Muscle layer of duodenum (tissue), 2 donors: ENCODE data around the gene PCDHGB4.
"Not testable (repeated sequence)": the region's sequence is repeated elsewhere in the genome, so short reads cannot be mapped to it uniquely, and the experiment has no call there.

Experiments
- H3K27ac ChIP-seq: one replicate; pipeline ENCODE4 v1.7.0; 2013; ENCODE audit warnings: mild to moderate bottlenecking, low read length
- H3K27me3 ChIP-seq: one replicate; pipeline ENCODE4 v1.7.0; 2013; ENCODE audit warnings: low read depth, mild to moderate bottlenecking, control low read depth, low read length
- H3K36me3 ChIP-seq, 2 donors: one replicate each; pipeline ENCODE4 v1.7.0; 2013; ENCODE audit warnings: low read length in 2 of 2, control low read depth in 1 of 2, mild to moderate bottlenecking in 1 of 2; ENCODE audit not compliant: insufficient read depth in 2 of 2, control insufficient read depth in 1 of 2
- H3K4me1 ChIP-seq, 2 donors: one replicate each; pipeline ENCODE4 v1.7.0; 2013; ENCODE audit warnings: low read length in 2 of 2, mild to moderate bottlenecking in 2 of 2, control low read depth in 1 of 2, moderate library complexity in 1 of 2; ENCODE audit not compliant: insufficient read depth in 2 of 2, control insufficient read depth in 1 of 2
- H3K4me3 ChIP-seq, 2 donors: one replicate each; pipeline ENCODE4 v1.7.0; 2013; ENCODE audit warnings: low read length in 2 of 2, low read depth in 1 of 2, mild to moderate bottlenecking in 1 of 2
- H3K9me3 ChIP-seq, 2 donors: one replicate each; pipeline ENCODE4 v1.7.0; 2013; ENCODE audit warnings: low read length in 2 of 2, control low read depth in 1 of 2, mild to moderate bottlenecking in 1 of 2; ENCODE audit not compliant: control insufficient read depth in 1 of 2
- donor health status: healthy.

The PCDHGB4 gene

DNA sequence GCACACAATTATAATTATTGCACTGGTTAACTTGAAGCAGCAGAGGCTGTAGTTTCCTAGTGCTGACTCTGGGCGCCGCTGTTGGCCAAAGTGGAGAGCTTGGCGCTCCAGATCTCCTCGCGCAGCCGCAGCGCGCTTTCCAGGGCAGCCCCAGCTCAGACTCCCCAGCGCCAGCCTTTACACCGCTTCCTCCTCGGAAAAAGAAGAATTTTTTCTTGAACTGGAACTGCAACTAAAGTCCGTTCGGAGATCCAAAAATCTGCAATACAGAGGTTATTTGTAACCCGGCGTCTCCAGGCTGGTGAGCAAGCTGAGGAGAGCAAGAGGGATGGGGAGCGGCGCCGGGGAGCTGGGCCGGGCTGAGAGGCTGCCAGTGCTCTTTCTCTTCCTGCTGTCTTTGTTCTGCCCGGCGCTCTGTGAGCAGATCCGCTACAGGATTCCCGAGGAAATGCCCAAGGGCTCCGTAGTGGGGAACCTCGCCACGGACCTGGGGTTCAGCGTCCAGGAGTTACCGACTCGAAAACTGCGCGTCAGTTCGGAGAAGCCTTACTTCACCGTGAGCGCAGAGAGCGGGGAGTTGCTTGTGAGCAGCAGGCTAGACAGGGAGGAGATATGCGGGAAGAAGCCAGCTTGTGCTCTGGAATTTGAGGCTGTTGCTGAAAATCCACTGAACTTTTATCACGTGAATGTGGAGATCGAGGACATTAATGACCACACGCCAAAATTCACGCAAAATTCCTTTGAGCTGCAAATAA is at the start of gene PCDHGB4:
Gene PCDHGB4 (plus strand): TSS at position 142 of the 755 bp plus-strand sequence. CDS start 187 bp downstream, at position 329.
- H3K4me3 ChIP-seq = peak within 1 kb of the TSS; percentile 38 to 73
- not testable (repeated sequence) for H3K36me3 ChIP-seq, H3K27ac ChIP-seq, H3K4me1 ChIP-seq, H3K27me3 ChIP-seq
- peaks cover 69 to 94% of the 10 kb centered on the region in 2 donors for H3K9me3 ChIP-seq

DNA sequence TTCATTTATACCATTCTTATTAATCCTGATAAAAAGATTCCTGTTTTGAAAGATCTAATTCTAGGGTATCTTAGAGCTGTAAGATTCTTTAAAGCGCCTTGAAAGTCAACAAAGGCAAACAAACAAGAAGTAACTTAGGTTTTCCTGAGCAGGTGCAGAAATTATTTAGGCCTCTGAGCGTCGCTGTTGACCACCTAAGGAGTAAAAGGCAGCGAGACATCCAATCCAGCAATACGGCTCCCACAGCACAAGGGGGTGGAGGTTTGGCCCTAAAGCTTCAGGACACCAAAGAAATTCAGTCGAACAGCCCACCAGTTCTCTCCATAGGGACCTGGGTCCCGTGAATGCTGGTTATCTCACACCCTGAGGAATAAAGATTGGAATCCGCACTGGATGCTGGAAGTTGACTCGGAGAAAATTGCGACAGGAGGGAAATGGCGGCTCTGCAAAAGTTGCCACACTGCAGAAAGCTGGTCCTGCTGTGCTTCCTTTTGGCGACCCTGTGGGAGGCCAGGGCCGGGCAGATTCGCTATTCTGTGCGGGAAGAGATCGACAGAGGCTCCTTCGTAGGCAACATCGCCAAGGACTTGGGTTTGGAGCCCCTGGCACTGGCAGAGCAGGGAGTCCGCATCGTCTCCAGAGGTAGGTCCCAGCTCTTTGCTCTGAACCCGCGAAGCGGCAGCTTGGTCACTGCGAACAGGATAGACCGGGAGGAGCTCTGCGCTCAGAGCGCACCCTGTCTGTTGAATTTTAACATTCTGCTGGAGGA is 48.8 kb upstream of the PCDHGB4 start, which contains the start of gene PCDHGA2:
Gene PCDHGA2 (plus strand): TSS at position 223 of the 769 bp plus-strand sequence.
- peak within 1 kb of the TSS; percentile 31 to 63 for H3K4me3 ChIP-seq
- H3K27ac ChIP-seq = no peak within 1 kb of the TSS
- H3K4me1 ChIP-seq = no peaks in the 10 kb centered on the region
- H3K9me3 ChIP-seq = peaks cover 44 to 74% of the 10 kb centered on the region in 2 donors
- H3K27me3 ChIP-seq = no peaks in the 10 kb centered on the region
- H3K36me3 ChIP-seq = peaks cover 0 to 4% of the 10 kb centered on the region in 2 donors

DNA sequence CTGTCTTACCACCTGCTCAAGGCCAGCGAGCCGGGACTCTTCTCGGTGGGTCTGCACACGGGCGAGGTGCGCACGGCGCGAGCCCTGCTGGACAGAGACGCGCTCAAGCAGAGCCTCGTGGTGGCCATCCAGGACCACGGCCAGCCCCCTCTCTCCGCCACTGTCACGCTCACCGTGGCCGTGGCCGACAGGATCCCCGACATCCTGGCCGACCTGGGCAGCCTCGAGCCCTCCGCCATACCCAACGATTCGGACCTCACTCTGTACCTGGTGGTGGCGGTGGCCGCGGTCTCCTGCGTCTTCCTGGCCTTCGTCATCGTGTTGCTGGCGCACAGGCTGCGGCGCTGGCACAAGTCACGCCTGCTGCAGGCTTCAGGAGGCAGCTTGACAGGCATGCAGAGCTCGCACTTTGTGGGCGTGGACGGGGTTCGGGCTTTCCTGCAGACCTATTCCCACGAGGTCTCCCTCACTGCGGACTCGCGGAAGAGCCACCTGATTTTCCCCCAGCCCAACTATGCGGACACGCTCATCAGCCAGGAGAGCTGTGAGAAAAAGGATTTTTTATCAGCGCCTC is 46.6 kb upstream of the PCDHGB4 start:
- not testable (repeated sequence) for H3K4me1 ChIP-seq, H3K27ac ChIP-seq, H3K27me3 ChIP-seq, H3K36me3 ChIP-seq
- H3K9me3 ChIP-seq = peaks cover 49 to 84% of the 10 kb centered on the region in 2 donors
- H3K4me3 ChIP-seq = peak overlapping the region in 1 of 2 donors; percentile 63

DNA sequence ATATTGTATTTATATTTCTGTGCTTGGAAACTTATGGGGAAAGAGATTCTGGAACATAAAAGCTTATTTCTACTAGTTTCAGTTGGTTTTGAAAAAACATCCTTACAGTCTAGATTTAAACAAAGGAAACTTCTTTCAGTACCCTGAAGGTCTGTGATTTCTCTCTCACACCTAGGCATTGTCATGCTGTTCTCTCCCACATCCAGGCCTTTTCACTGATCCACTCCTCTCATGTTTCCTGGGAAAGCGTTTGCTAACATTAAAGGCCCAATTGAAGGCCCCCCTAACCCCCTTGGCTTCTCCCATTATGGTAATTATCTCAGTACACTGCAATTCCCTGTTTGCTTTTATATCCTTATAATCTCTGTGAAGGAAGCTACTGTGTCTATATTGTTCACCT is 44.7 kb upstream of the PCDHGB4 start:
- H3K4me1 ChIP-seq = no peaks in the 10 kb centered on the region
- no peak overlapping the region for H3K27ac ChIP-seq
- peaks cover 50 to 88% of the 10 kb centered on the region in 2 donors for H3K9me3 ChIP-seq
- H3K4me3 ChIP-seq = peak overlapping the region; percentile 8 to 23
- H3K27me3 ChIP-seq = no peaks in the 10 kb centered on the region
- H3K36me3 ChIP-seq = peaks cover 0 to 4% of the 10 kb centered on the region in 2 donors

DNA sequence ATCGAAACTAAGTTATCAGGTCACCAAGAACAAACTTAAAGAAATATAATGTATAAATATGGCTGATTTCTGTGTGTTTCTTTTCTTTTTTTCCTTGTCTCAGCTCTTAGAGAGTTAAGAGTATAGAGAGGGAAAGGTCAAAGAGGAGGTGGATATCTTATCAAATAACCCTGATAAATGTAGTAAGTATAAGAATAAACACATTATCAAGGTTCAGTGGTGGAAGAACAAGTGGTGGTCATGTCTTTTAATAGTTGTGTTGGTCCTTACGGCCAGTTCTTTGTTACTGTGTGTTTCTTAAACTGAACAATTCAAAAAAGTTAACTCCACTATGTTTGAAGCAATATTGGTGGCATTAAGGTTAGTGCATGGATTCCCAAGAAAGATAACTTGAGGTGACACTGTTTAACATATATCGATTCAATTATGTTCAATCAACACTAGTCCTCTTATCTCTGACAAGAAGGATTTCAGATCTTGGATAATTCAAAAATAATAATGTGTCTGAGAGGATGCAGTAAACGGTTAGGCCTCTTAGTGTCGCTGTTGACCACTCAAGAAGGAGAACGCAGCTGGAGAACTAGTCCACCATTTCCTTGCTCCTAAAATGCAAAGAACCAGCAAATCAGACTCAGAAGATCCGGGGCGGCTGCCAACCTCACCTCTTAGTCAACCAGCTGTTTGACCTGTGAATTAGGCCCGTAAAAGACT is 44.1 kb upstream of the PCDHGB4 start, which contains the start of gene PCDHGA3:
Gene PCDHGA3 (plus strand): TSS at position 588 of the 711 bp plus-strand sequence. CDS start 205 bp downstream, outside the sequence.
- no peaks in the 10 kb centered on the region for H3K4me1 ChIP-seq
- peaks cover 56 to 88% of the 10 kb centered on the region in 2 donors for H3K9me3 ChIP-seq
- H3K27me3 ChIP-seq = no peaks in the 10 kb centered on the region
- H3K27ac ChIP-seq = no peak within 1 kb of the TSS
- peaks cover 0 to 4% of the 10 kb centered on the region in 2 donors for H3K36me3 ChIP-seq
- peak within 1 kb of the TSS; percentile 30 to 57 for H3K4me3 ChIP-seq

DNA sequence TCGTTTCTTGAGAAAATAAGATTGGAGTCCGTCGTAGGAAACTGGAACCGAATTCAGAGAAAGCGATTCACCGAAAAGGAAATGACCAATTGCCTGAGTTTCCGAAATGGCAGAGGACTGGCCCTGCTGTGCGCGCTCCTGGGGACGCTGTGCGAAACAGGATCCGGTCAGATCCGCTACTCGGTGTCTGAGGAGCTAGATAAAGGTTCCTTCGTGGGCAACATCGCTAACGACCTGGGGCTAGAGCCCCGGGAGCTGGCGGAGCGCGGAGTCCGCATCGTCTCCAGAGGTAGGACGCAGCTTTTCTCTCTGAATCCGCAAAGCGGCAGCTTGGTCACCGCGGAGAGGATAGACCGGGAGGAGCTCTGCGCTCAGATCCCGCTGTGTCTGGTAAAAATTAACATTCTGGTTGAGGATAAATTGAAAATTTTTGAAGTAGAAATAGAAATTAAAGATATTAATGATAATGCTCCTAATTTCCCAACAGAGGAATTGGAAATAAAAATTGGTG is 43.5 kb upstream of the PCDHGB4 start:
- Histone ChIP-seq H3K9me3 (peaks cover 61 to 88% of the 10 kb centered on the region in 2 donors), H3K4me3 (peak overlapping the region; percentile 30 to 57), H3K27me3 (no peaks in the 10 kb centered on the region), H3K36me3 (peaks cover 0 to 4% of the 10 kb centered on the region in 2 donors), H3K4me1 (no peaks in the 10 kb centered on the region), H3K27ac (no peak overlapping the region)

DNA sequence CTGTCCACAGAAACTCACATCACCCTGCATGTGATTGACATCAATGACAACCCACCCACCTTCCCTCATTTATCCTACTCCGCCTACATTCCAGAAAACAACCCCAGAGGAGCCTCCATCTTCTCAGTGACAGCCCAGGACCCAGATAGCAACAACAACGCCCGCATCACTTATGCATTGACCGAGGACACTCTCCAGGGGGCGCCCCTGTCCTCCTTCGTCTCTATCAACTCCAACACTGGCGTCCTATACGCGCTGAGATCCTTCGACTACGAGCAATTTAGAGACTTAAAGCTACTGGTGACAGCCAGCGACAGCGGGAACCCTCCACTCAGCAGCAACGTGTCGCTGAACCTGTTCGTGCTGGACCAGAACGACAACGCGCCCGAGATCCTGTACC is 42.2 kb upstream of the PCDHGB4 start:
- peaks cover 53 to 83% of the 10 kb centered on the region in 2 donors for H3K9me3 ChIP-seq
- H3K4me3 ChIP-seq = peak overlapping the region in 1 of 2 donors; percentile 57
- no peaks in the 10 kb centered on the region for H3K4me1 ChIP-seq
- no peaks in the 10 kb centered on the region for H3K36me3 ChIP-seq
- H3K27me3 ChIP-seq = no peaks in the 10 kb centered on the region
- H3K27ac ChIP-seq = no peak overlapping the region

DNA sequence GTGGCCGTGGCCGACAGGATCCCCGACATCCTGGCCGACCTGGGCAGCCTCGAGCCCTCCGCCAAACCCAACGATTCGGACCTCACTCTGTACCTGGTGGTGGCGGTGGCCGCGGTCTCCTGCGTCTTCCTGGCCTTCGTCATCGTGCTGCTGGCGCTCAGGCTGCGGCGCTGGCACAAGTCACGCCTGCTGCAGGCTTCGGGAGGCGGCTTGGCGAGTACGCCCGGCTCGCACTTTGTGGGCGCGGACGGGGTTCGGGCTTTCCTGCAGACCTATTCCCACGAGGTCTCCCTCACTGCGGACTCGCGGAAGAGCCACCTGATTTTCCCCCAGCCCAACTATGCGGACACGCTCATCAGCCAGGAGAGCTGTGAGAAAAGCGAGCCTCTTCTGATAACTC is 41.5 kb upstream of the PCDHGB4 start:
- not testable (repeated sequence) for H3K36me3 ChIP-seq, H3K4me1 ChIP-seq, H3K27ac ChIP-seq, H3K27me3 ChIP-seq
- Histone ChIP-seq H3K9me3 (peaks cover 58 to 83% of the 10 kb centered on the region in 2 donors), H3K4me3 (peak overlapping the region in 1 of 2 donors; percentile 43)

DNA sequence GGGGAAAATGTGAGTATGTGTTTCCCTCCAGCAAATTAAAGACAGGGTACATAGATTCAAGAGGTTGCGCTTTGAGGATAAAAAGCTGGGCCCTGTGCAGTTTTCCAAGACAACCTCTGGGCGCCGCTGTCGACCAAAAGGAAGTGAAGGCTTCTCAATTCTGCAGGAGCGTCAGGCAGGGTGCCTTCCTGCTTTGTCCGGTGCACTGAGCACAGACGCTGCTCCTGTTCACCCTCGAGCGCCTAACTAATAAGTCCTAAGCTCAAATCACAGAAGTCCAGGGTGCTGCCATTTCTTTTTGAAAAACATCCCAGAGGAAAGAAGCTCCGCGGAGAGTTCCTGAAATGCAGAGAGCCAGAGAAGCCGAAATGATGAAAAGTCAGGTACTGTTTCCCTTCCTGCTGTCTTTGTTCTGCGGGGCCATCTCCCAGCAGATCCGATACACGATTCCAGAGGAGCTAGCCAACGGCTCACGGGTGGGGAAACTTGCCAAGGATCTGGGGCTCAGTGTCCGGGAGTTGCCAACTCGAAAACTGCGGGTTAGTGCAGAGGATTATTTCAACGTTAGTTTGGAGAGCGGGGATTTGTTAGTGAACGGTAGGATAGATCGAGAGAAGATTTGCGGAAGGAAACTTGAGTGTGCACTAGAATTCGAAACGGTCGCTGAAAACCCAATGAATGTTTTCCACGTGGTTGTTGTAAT is 37.4 kb upstream of the PCDHGB4 start, which contains the start of gene PCDHGB1:
Gene PCDHGB1 (plus strand): TSS at position 183 of the 703 bp plus-strand sequence. CDS start 162 bp downstream, at position 345.
- H3K27me3 ChIP-seq = no peaks in the 10 kb centered on the region
- peaks cover 42 to 78% of the 10 kb centered on the region in 2 donors for H3K9me3 ChIP-seq
- H3K36me3 ChIP-seq = no peaks in the 10 kb centered on the region
- H3K4me3 ChIP-seq = peak within 1 kb of the TSS; percentile 33 to 56
- H3K27ac ChIP-seq = no peak within 1 kb of the TSS
- no peaks in the 10 kb centered on the region for H3K4me1 ChIP-seq

DNA sequence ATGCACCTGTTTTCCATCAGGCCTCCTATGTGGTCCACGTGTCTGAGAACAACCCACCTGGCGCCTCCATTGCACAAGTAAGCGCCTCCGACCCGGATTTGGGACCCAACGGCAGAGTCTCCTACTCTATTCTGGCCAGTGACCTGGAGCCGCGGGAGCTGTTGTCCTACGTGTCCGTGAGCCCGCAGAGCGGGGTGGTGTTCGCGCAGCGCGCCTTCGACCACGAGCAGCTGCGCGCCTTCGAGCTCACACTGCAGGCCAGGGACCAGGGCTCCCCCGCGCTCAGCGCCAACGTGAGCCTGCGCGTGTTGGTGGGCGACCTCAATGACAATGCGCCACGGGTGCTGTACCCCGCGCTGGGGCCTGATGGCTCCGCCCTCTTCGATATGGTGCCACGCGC is 35.9 kb upstream of the PCDHGB4 start:
- Histone ChIP-seq H3K36me3 (no peaks in the 10 kb centered on the region), H3K4me1 (no peaks in the 10 kb centered on the region), H3K9me3 (peaks cover 53 to 81% of the 10 kb centered on the region in 2 donors), H3K4me3 (peak overlapping the region in 1 of 2 donors; percentile 56), H3K27ac (no peak overlapping the region), H3K27me3 (no peaks in the 10 kb centered on the region)
